Erythroblast (primary cell): Measurements from ENCODE around the gene CDKL1.

Source experiments
- GATA1 ChIP-seq: IDR thresholded peaks from 2 replicates; pipeline ENCODE4 v1.6.1; 2011; ENCODE audit warnings: low read depth, mild to moderate bottlenecking, control low read depth, low read length, moderate library complexity
- POLR2A ChIP-seq: IDR thresholded peaks from 2 replicates; pipeline ENCODE4 v1.6.1; 2011; ENCODE audit warnings: mild to moderate bottlenecking, low read length

DNA sequence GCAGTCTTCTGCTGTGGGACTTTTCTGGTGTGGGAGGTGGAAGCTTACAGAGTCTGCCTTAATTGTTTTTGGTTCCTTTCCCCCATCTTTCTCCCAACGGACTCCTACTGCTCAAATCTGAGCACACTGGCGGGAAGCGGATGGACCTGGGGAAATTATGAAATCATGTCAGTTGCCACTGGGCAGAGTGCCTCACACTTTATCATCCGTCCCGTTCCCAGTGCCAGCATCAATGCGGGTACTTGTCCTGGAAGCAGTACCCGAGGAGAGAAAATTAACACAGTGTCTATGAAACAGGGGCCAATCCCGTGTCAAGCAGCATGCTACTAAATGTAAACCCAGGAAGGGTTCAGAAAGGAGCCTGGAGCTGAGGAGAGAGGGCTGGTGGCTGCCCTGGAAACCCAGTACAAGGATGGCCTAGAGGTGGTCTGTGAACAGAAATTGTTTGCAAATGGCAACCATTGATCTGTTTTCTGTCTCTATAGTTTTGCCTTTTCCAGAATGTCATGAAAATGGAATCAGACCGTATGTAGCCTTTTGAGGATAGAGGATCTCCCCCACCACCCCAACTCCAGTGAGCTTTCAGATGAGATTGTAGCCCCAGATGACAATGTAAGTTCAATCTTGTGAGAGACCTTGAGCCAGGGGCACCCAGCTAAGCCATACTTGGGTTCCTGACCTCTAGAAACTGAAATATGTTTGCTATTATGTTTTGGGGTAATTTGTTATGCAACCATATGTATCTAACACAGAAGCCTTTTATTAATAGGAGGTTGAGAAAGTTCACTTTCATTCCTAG lies 908 bp upstream of the CDKL1 start:
- no peak for TF ChIP-seq POLR2A
- TF ChIP-seq GATA1: no peak
